ENCODE measurements around the gene PPHLN1.

The PPHLN1 gene

GRCh38 chr12:42462486-42462885 is 136.5 kb downstream of the PPHLN1 start:
- no peak for DNase-seq (ENCODE audit: low read depth)
- TF ChIP-seq CTCF (IDR thresholded peaks at IDR 0.05; ENCODE audit: control insufficient read depth, extremely low read depth, insufficient read depth) = no peak
- H3K4me3 ChIP-seq (ENCODE audit: low read depth, low read length) = no peak overlapping the region

GRCh38 chr12:42463671-42464070 is 137.7 kb downstream of the PPHLN1 start:
- H3K4me3 ChIP-seq (ENCODE audit: low read depth, low read length) = no peak overlapping the region
- DNase-seq (ENCODE audit: low read depth) = no peak
- no peak for TF ChIP-seq CTCF (IDR thresholded peaks at IDR 0.05; ENCODE audit: control insufficient read depth, extremely low read depth, insufficient read depth)

- TF ChIP-seq CTCF (IDR thresholded peaks at IDR 0.05; ENCODE audit: control insufficient read depth, extremely low read depth, insufficient read depth) = no peak
- no peak overlapping the region for H3K4me3 ChIP-seq (ENCODE audit: low read depth, low read length)
- DNase-seq (ENCODE audit: low read depth) = no peak
Observed at GRCh38 chr12:42468341-42468821, 142.4 kb downstream of the PPHLN1 start.

- H3K4me3 ChIP-seq (ENCODE audit: low read depth, low read length) = no peak overlapping the region
- no peak for DNase-seq (ENCODE audit: low read depth)
- TF ChIP-seq CTCF (IDR thresholded peaks at IDR 0.05; ENCODE audit: control insufficient read depth, extremely low read depth, insufficient read depth) = no peak
Observed at GRCh38 chr12:42468921-42469320, 143.0 kb downstream of the PPHLN1 start.

- TF ChIP-seq CTCF (IDR thresholded peaks at IDR 0.05; ENCODE audit: control insufficient read depth, extremely low read depth, insufficient read depth) = no peak
- no peak overlapping the region for H3K4me3 ChIP-seq (ENCODE audit: low read depth, low read length)
- DNase-seq (ENCODE audit: low read depth) = no peak
Observed at GRCh38 chr12:42469355-42470175, 143.6 kb downstream of the PPHLN1 start.

- H3K4me3 ChIP-seq (ENCODE audit: low read depth, low read length) = no peak overlapping the region
- no peak for TF ChIP-seq CTCF (IDR thresholded peaks at IDR 0.05; ENCODE audit: control insufficient read depth, extremely low read depth, insufficient read depth)
- DNase-seq (ENCODE audit: low read depth) = no peak
Observed at GRCh38 chr12:42472376-42472775, 146.4 kb downstream of the PPHLN1 start.

GRCh38 chr12:42473130-42473529 is 147.2 kb downstream of the PPHLN1 start:
- no peak for DNase-seq (ENCODE audit: low read depth)
- no peak for TF ChIP-seq CTCF (IDR thresholded peaks at IDR 0.05; ENCODE audit: control insufficient read depth, extremely low read depth, insufficient read depth)
- H3K4me3 ChIP-seq (ENCODE audit: low read depth, low read length) = no peak overlapping the region
